GM19438 (cell line): ENCODE data around the gene ATP2A3.

ENCODE experiments used
- ATAC-seq: cut with Tn5 transposase; IDR thresholded peaks from one replicate; pipeline ENCODE4 v1.9.1; 2021; ENCODE audit warnings: low read depth; ENCODE audit not compliant: unreplicated experiment

Gene ATP2A3

DNA sequence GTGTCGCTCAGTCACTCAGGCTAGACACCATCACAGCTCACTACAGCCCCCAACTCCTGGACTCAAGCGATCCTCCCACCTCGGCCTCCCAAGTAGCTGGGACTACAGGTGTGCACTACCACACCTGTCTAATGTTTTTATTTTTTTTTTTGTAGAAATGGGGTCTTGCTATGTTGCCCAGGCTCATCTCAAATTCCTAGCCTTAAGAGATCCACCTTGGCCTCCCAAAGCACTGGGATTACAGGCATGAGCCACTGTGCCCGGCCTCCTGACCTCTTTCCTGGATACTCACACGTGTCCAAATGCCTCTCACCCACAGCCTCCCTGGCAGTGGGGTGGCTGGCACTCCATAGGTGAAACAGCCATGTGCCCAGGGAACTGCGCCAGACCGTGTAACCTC is 88.9 kb downstream of the ATP2A3 start:
- ATAC-seq: no peak
